Measurements from ENCODE around the gene TCP11L2. TPM values are rescaled to one million over a fixed set of nuclear protein-coding genes. Genes with fewer than 3 reads are reported as not detected.
A peak's percentile ranks its signal among the peaks of the same experiment; 100 is the strongest.

TCP11L2 gene
- total and polyA plus RNA-seq, 9 of the 15 experiments (the other 6 are each of a cell fraction or from before 2014, with no cell fraction given), result 0.39 to 4.5 (median 1.3) TPM

GRCh38 chr12:106357549-106358395, 55.2 kb downstream of the TCP11L2 start, which contains the start of gene POLR3B (continued):
- TF ChIP-seq DDX20 (tag; IDR thresholded peaks at IDR 0.05; ENCODE audit: low read depth) (no peak), FOSL1 (tag; conservative IDR thresholded peaks at IDR 0.05) (0 out of 2 replicates have a peak, but pooled peaks have one; percentile 8), TAF7 (tag; IDR thresholded peaks at IDR 0.05) (peak; percentile 91), TGIF2 (CRISPR knock-in tag; IDR thresholded peaks at IDR 0.05) (no peak), ZKSCAN1 (IDR thresholded peaks at IDR 0.05; ENCODE audit: low read depth, low read length) (peak; percentile 51), FOXA3 (CRISPR knock-in tag; conservative IDR thresholded peaks at IDR 0.05 in 1 of 2, IDR thresholded peaks at IDR 0.05 in 1 of 2) (no peak), CC2D1A (IDR thresholded peaks at IDR 0.05) (peak; percentile 59), SMAD4 (CRISPR knock-in tag; conservative IDR thresholded peaks at IDR 0.05) (peak; percentile 90), POLR2G (IDR thresholded peaks at IDR 0.05; ENCODE audit: low read depth, low read length) (peak; percentile 94), HDAC6 (IDR thresholded peaks at IDR 0.05; ENCODE audit: low read depth, low read length) (no peak), BHLHE40 (IDR thresholded peaks at IDR 0.05; ENCODE audit: low read length) (0 out of 2 replicates have a peak, but pooled peaks have one; percentile 28), ARID2 (IDR thresholded peaks at IDR 0.05) (no peak), ATF2 (CRISPR knock-in tag; IDR thresholded peaks at IDR 0.05) (no peak), ZBTB7A (IDR thresholded peaks at IDR 0.05; ENCODE audit: borderline replicate concordance, control insufficient read depth, low read depth, low read length) (peak; percentile 57; the same call in 1 of the 2 replicates), FOXJ2 (tag; IDR thresholded peaks at IDR 0.05) (no peak)
- TF ChIP-seq, protein P1, sequence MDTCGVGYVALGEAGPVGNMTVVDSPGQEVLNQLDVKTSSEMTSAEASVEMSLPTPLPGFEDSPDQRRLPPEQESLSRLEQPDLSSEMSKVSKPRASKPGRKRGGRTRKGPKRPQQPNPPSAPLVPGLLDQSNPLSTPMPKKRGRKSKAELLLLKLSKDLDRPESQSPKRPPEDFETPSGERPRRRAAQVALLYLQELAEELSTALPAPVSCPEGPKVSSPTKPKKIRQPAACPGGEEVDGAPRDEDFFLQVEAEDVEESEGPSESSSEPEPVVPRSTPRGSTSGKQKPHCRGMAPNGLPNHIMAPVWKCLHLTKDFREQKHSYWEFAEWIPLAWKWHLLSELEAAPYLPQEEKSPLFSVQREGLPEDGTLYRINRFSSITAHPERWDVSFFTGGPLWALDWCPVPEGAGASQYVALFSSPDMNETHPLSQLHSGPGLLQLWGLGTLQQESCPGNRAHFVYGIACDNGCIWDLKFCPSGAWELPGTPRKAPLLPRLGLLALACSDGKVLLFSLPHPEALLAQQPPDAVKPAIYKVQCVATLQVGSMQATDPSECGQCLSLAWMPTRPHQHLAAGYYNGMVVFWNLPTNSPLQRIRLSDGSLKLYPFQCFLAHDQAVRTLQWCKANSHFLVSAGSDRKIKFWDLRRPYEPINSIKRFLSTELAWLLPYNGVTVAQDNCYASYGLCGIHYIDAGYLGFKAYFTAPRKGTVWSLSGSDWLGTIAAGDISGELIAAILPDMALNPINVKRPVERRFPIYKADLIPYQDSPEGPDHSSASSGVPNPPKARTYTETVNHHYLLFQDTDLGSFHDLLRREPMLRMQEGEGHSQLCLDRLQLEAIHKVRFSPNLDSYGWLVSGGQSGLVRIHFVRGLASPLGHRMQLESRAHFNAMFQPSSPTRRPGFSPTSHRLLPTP (IDR thresholded peaks at IDR 0.05; ENCODE audit: borderline replicate concordance, extremely low read depth, insufficient read length), result no peak
- TF ChIP-seq, protein P2, sequence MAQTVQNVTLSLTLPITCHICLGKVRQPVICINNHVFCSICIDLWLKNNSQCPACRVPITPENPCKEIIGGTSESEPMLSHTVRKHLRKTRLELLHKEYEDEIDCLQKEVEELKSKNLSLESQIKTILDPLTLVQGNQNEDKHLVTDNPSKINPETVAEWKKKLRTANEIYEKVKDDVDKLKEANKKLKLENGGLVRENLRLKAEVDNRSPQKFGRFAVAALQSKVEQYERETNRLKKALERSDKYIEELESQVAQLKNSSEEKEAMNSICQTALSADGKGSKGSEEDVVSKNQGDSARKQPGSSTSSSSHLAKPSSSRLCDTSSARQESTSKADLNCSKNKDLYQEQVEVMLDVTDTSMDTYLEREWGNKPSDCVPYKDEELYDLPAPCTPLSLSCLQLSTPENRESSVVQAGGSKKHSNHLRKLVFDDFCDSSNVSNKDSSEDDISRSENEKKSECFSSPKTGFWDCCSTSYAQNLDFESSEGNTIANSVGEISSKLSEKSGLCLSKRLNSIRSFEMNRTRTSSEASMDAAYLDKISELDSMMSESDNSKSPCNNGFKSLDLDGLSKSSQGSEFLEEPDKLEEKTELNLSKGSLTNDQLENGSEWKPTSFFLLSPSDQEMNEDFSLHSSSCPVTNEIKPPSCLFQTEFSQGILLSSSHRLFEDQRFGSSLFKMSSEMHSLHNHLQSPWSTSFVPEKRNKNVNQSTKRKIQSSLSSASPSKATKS (CRISPR knock-in tag; IDR thresholded peaks at IDR 0.05), result no peak
- TF ChIP-seq, protein P3, sequence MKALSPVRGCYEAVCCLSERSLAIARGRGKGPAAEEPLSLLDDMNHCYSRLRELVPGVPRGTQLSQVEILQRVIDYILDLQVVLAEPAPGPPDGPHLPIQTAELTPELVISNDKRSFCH (CRISPR knock-in tag; IDR thresholded peaks at IDR 0.05), result no peak
- TF ChIP-seq, protein P3 (tag; IDR thresholded peaks at IDR 0.05), result peak; percentile 87; the same call in 1 of the 2 replicates
